RCC 7860 (cell line): ENCODE data around the gene FAHD2B.
"Not testable (repeated sequence)": the region's sequence is repeated elsewhere in the genome, so short reads cannot be mapped to it uniquely, and the experiment has no call there.

Source experiments
- DNase-seq: peaks from one replicate; pipeline ENCODE4 v3.0.0-alpha.2; 2015; ENCODE audit warnings: low spot score
- FAIRE-seq: peaks from 2 replicates; lab custom pipeline; 2012; peaks lifted over from hg19 to GRCh38; lab: Jason Lieb, UNC

The FAHD2B gene

GRCh38 chr2:97068722-97069121, 26.0 kb downstream of the FAHD2B start:
- not testable (repeated sequence) for DNase-seq, FAIRE-seq

GRCh38 chr2:97068074-97068473, 26.6 kb downstream of the FAHD2B start:
- FAIRE-seq = no peak
- DNase-seq = no peak

GRCh38 chr2:97067279-97068004, 27.2 kb downstream of the FAHD2B start:
- no peak for DNase-seq
- FAIRE-seq = no peak

GRCh38 chr2:97066030-97066429, 28.7 kb downstream of the FAHD2B start:
- not testable (repeated sequence) for FAIRE-seq

GRCh38 chr2:97062020-97062419, 32.7 kb downstream of the FAHD2B start:
- FAIRE-seq, DNase-seq: not testable (repeated sequence)

More at GRCh38 chr2:97066030-97066429, 28.7 kb downstream of the FAHD2B start:
- not testable (repeated sequence) for DNase-seq

GRCh38 chr2:97059782-97060181, 34.9 kb downstream of the FAHD2B start:
- not testable (repeated sequence) for DNase-seq, FAIRE-seq

GRCh38 chr2:97056150-97056549, 38.5 kb downstream of the FAHD2B start:
- DNase-seq, FAIRE-seq: not testable (repeated sequence)

- FAIRE-seq = not testable (repeated sequence)
Measured at GRCh38 chr2:97050032-97050431, 44.6 kb downstream of the FAHD2B start.

GRCh38 chr2:97048448-97048847, 46.2 kb downstream of the FAHD2B start:
- FAIRE-seq, DNase-seq: not testable (repeated sequence)

More at GRCh38 chr2:97050032-97050431, 44.6 kb downstream of the FAHD2B start:
- DNase-seq = not testable (repeated sequence)

- not testable (repeated sequence) for DNase-seq, FAIRE-seq
Measured at GRCh38 chr2:97046676-97047075, 48.0 kb downstream of the FAHD2B start.

GRCh38 chr2:97045895-97046499, 48.7 kb downstream of the FAHD2B start:
- FAIRE-seq, DNase-seq: not testable (repeated sequence)
